ENCODE results near the gene ADTRP. TPM values are rescaled to one million over a fixed set of nuclear protein-coding genes. Genes with fewer than 3 reads are reported as not detected.

Gene ADTRP
- total RNA-seq, 1 donor from 2014 or later: 42.5 TPM

GRCh38 chr6:11785774-11786579, 7.4 kb upstream of the ADTRP start:
- Histone ChIP-seq H3K27me3 (ENCODE audit: low read depth) (no peaks in the 10 kb centered on the region), H3K4me1 (no peaks in the 10 kb centered on the region), H3K27ac (no peak overlapping the region), H3K36me3 (no peaks in the 10 kb centered on the region), H3K9me3 (no peaks in the 10 kb centered on the region), H3K4me3 (no peak overlapping the region)
- peak; percentile 78 to 85 for ATAC-seq
- TF ChIP-seq CTCF (IDR thresholded peaks at IDR 0.05): no peak
- intact Hi-C loops (cut with DNase I): no loop called here
- DNase-seq: no peak

GRCh38 chr6:11785415-11785773, 6.8 kb upstream of the ADTRP start:
- intact Hi-C loops (cut with DNase I): no loop called here

DNA sequence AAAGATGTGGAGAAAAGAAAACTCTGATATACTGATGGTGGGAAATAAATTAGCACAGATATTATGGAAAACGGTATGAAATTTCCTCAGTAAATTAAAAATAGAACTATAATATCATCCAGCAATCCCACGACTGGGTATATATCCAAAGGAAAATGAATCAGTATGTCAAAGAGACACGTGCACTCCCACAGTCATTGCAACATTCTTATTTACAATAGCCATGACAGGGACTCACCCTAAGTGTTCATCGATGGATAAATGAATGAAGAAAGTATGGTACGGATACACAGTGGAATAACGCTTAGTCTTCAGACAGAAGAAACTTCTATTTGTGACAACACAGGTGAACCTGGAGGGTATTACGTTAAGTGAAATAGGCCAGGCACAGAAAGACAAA, 5.7 kb upstream of the ADTRP start:
- no peaks in the 10 kb centered on the region for H3K36me3 ChIP-seq
- ATAC-seq (no peak), DNase-seq (no peak)
- no peak for TF ChIP-seq CTCF (IDR thresholded peaks at IDR 0.05)
- intact Hi-C loops (cut with DNase I): no loop called here
- H3K27ac ChIP-seq: no peak overlapping the region
- no peaks in the 10 kb centered on the region for H3K9me3 ChIP-seq
- H3K4me3 ChIP-seq: no peak overlapping the region
- no peaks in the 10 kb centered on the region for H3K27me3 ChIP-seq (ENCODE audit: low read depth)
- H3K4me1 ChIP-seq: peaks cover 2% of the 10 kb centered on the region

More at GRCh38 chr6:11785415-11785773, 6.8 kb upstream of the ADTRP start:
- ATAC-seq: peak; percentile 31 to 69
- H3K27me3 ChIP-seq (ENCODE audit: low read depth): no peaks in the 10 kb centered on the region
- DNase-seq: no peak
- no peak for TF ChIP-seq CTCF (IDR thresholded peaks at IDR 0.05)
- no peaks in the 10 kb centered on the region for H3K9me3 ChIP-seq
- H3K4me3 ChIP-seq: no peak overlapping the region
- no peaks in the 10 kb centered on the region for H3K36me3 ChIP-seq
- no peaks in the 10 kb centered on the region for H3K4me1 ChIP-seq
- H3K27ac ChIP-seq: no peak overlapping the region

DNA sequence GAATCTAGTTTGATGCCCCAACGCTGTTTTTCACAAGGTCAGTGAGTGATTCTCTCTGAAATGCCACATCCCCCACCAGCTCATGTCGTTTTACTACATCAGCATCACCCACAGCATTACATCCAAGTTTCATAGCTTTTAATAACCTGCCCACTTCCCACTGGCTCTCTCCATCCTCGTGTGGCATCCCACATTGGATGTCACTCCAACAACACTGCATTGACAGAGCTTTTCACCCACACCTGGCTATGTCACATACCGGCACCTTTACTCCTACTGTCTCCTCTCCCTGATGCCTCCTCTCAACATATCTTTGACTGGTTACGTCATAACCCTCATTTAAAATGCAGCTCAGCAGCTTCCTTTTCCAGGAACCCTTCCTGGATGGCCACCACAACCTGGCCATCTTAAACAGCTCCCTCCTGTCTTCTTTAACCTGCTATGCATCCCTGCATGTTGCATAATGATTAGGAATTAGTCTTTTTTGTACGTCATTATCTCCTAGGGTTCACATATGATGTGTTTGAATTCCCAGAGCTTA, 5.0 kb upstream of the ADTRP start:
- no peaks in the 10 kb centered on the region for H3K27me3 ChIP-seq (ENCODE audit: low read depth)
- peaks cover 9% of the 10 kb centered on the region for H3K4me1 ChIP-seq
- no peak for TF ChIP-seq CTCF (IDR thresholded peaks at IDR 0.05)
- intact Hi-C loops (cut with DNase I): no loop called here
- H3K4me3 ChIP-seq: no peak overlapping the region
- no peaks in the 10 kb centered on the region for H3K9me3 ChIP-seq
- DNase-seq (no peak), ATAC-seq (no peak)
- H3K36me3 ChIP-seq: no peaks in the 10 kb centered on the region
- H3K27ac ChIP-seq: no peak overlapping the region

DNA sequence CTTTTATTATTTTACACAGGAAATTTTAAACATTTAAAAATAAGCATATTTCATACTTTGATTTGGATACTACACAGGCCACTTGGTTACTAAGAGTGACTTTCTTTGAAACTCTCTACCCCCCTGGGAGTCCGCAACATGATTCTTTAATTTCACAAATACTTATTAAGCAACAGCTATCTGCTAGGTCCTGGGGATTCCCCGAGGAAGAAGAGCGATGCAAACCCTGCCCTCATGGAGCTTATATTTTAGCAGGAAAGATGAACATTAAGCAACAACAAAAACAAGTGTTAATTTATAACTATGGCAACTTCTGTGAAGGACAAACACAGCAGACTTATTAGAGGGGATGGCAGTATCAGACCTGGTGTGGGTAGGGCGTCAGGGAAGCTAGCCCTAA, 3.9 kb upstream of the ADTRP start:
- Histone ChIP-seq H3K9me3 (no peaks in the 10 kb centered on the region), H3K27ac (no peak overlapping the region), H3K36me3 (no peaks in the 10 kb centered on the region), H3K4me1 (peaks cover 9% of the 10 kb centered on the region), H3K4me3 (no peak overlapping the region), H3K27me3 (ENCODE audit: low read depth) (no peaks in the 10 kb centered on the region)
- intact Hi-C loops (cut with DNase I): no loop called here
- no peak for DNase-seq
- no peak for ATAC-seq
- TF ChIP-seq CTCF (IDR thresholded peaks at IDR 0.05): no peak
